UCSD-AML1 (cell line): ENCODE data around the gene OTUD4.
A peak's percentile ranks its signal among the peaks of the same experiment; 100 is the strongest.

Experiments used
- DNase-seq: peaks from one replicate; lab custom pipeline; 2025; ENCODE audit not compliant: unreplicated experiment; lab: John Stamatoyannopoulos, UW

The OTUD4 gene

GRCh38 chr4:145130130-145130529, 50.3 kb downstream of the OTUD4 start:
- no peak for DNase-seq

GRCh38 chr4:145125396-145125795, 55.0 kb downstream of the OTUD4 start:
- DNase-seq: no peak

- no peak for DNase-seq
Observed at GRCh38 chr4:145108128-145108527, 72.3 kb downstream of the OTUD4 start.

GRCh38 chr4:145107126-145107525, 73.3 kb downstream of the OTUD4 start:
- DNase-seq: no peak

- no peak for DNase-seq
Observed at GRCh38 chr4:145103496-145103895, 76.9 kb downstream of the OTUD4 start.

GRCh38 chr4:145102619-145103018, 77.8 kb downstream of the OTUD4 start:
- no peak for DNase-seq

- DNase-seq: no peak
Observed at GRCh38 chr4:145101091-145101490, 79.3 kb downstream of the OTUD4 start.

GRCh38 chr4:145099653-145100052, 80.7 kb downstream of the OTUD4 start:
- DNase-seq: no peak

- DNase-seq: peak; percentile 58
Observed at GRCh38 chr4:145098675-145099037, 81.7 kb downstream of the OTUD4 start.

- peak; percentile 95 for DNase-seq
Observed at GRCh38 chr4:145097821-145098674, 82.3 kb downstream of the OTUD4 start, which contains the start of the genes ABCE1 and ANAPC10. Gene ABCE1, plus strand, starts transcription at chr4:145098311. Its CDS starts 6,102 bp downstream, at chr4:145104413. Gene ANAPC10, minus strand, starts transcription at chr4:145098196. Its CDS starts 2,097 bp downstream, at chr4:145096099.

- DNase-seq: no peak
Observed at GRCh38 chr4:145097331-145097820, 83.0 kb downstream of the OTUD4 start.

- no peak for DNase-seq
Observed at GRCh38 chr4:145093638-145094037, 86.8 kb downstream of the OTUD4 start.

GRCh38 chr4:145090380-145090779, 90.0 kb downstream of the OTUD4 start:
- DNase-seq: no peak

- no peak for DNase-seq
Observed at GRCh38 chr4:145083891-145084605, 96.3 kb downstream of the OTUD4 start.
